Vagina (tissue), 2 donors: ENCODE results near the gene IQCC.

Experiments used
- CTCF ChIP-seq, 3 experiments: fragments of 450-650 bp in 2 of 3; fragments of 200-600 bp in 1 of 3; sonication (generic) in 1 of 3; IDR thresholded peaks; one replicate each; pipeline ENCODE4 v1.5.1; 2017 to 2019; ENCODE audit warnings: antibody characterized with exemption in 3 of 3, mild to moderate bottlenecking in 2 of 3, moderate library complexity in 2 of 3
- POLR2A ChIP-seq, 2 donors: fragments of 450-650 bp; IDR thresholded peaks; one replicate each; pipeline ENCODE4 v1.6.1; 2017; ENCODE audit warnings: antibody characterized with exemption in 2 of 2, mild to moderate bottlenecking in 2 of 2, moderate library complexity in 2 of 2

DNA sequence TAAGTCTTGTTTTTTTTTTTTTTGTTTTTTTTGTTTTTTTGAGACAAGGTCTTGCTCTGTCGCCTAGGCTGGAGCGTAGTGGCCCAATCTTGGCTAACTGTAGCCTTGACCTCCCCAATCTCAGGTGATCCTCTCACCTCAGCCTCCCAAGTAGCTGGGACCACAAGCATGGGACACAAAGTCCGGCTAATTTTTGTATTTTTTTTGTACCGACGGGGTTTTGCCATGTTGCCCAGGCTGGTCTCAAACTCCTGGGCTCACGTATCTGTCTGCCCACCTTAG lies 51.7 kb downstream of the IQCC start:
- TF ChIP-seq CTCF (IDR thresholded peaks at IDR 0.05) (no peak), POLR2A (IDR thresholded peaks at IDR 0.05) (no peak)
